GM21528 (cell line): ENCODE data around the gene FGFR1OP2.

Experiments
- ATAC-seq: cut with Tn5 transposase; IDR thresholded peaks from one replicate; pipeline ENCODE4 v1.9.1; 2021; ENCODE audit warnings: mild to moderate bottlenecking, moderate library complexity; ENCODE audit not compliant: unreplicated experiment, low FRiP score

FGFR1OP2 gene

DNA sequence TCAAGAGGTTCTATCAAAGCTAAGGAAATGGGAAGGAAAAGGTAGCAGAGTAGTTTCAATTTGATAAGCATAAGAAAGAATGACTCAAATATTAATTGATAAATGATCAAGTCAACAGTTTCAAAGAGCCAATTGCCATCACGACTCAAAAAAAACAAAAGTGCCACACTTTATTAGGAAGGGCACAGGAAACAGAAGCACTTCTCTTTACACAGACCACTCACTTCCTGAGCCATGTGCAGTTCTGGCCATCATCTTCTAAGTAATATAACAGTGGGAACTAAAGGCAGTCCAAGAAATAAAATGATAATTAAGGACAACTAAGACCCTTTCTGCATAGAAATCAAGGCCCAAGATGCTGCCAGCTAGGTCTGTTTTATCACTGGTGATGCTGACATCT, 62.7 kb downstream of the FGFR1OP2 start:
- ATAC-seq: no peak

DNA sequence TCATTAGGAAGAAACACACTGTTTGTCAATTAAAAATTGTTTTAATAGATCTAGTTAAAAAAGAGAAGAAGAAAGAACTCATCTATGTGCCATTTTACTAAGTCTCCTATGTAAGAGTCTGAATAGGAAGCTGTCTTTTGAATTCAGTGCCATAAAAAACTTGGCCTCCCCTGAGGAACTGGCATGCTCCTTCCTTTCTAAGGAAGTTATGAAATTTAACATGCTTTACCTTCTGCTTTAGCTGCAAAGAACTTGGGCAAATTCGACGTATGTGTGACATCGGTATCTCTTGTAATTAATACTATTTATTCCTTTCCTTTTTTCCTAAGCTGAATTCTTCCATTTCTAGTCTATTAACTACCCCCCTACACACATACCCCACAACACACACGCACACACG, 63.4 kb downstream of the FGFR1OP2 start:
- ATAC-seq: no peak

DNA sequence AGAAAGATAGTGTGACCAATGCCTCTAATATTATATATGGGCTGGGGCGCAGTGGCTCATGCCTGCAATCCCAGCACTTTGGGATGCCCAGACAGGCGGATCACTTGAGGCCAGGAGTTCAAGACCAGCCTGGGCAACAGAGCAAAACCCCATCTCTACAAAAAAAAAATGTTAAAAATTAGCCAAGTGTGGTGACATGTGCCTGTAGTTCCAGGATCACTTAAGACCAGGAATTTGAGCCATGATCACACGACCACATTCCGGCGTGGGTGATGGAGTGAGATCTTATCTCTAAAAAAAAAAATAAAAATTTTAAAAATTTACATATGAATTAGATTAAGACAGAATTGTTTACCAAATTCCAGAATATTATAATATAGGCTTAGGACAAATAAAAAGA, 63.9 kb downstream of the FGFR1OP2 start:
- ATAC-seq: no peak

DNA sequence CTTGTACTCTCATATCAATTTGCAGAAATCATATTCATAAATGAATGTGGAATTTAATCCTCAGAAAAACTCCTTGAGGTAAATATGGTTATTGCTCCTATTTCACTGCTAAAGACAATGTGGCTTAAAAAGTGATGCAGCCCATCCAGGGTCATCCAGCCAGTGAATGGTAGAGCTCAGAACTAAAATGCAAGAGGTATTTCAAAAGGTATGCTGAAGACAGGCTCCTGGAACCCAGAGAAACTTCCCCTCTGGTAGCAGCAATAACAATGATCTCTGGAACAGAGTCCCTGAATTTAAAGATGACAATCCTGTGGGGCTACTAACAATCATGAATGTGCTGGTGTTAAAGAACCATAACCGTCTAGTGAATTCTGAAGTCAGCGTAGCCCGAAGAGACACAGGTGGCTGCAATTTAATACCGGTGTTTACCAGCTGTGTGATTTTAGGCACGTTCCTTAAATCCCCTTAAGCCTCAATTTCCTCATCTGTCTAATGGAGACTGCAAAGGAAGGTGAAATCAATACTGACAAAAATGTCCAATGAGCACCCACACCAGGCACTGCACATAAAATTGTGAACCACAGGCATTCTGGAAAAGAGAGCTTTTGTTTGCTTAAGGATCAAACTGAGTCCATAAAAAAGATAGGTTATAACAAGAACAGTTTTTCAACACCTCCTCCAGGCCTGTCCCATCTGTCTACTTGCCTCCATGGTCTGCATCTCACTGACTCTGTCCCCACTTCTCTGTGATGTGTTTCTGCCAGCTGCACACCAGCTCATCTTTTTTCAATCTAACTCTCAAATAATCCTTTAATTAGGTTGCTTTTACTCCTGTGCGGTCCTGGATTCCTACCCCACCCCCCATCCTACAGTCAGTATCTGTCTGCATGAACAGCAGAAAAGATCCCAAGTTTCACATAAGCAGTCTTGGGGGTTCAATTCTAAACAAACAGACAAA, 65.4 kb downstream of the FGFR1OP2 start:
- no peak for ATAC-seq

DNA sequence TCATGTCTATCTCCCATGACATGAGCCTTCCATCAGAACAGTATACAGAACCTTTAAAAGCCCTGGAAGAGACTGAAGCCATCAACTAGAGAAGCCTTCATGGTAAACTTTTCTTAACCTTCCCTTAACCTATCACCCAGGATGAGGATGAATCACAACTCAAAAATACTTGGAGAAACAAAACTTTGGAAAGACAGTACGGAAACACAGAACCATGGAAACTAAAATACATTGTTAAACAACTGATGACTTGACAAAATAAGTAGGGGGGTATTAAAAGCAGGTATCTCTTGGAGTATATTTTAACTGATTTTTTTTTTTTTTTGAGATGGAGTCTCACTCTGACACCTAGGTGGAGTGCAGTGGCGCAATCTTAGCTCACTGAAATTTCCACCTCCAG, 67.2 kb downstream of the FGFR1OP2 start:
- ATAC-seq: no peak

DNA sequence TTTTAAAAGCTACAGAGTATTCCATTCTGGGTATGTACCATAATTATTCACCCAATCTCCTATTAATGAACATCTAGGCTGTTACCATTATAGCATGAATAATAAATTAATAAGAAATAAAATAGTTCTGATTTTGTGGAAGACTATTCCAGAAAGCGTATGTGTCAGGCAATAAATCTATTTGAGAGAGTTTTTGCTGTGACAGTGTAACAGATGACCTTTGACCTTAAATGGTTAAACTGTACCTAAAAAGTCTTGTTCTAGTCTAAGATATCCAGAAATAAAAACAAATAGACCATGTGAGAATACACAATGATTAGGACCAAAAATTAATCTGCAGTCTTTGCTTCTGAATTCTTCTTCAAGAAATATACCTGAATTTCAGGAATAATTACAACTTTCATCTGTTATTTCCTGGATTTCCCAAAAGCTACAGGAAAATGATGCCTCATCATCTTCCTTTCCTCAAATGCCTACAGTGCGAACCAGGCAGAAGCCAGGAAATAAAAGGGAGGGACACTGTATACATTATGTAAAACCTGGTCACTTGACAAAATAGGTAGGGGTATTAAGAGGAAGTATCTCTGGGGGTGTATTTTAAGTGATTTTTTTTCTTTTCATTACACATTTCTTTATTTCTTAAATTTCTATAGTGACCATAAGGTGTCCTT, 68.7 kb downstream of the FGFR1OP2 start:
- no peak for ATAC-seq

DNA sequence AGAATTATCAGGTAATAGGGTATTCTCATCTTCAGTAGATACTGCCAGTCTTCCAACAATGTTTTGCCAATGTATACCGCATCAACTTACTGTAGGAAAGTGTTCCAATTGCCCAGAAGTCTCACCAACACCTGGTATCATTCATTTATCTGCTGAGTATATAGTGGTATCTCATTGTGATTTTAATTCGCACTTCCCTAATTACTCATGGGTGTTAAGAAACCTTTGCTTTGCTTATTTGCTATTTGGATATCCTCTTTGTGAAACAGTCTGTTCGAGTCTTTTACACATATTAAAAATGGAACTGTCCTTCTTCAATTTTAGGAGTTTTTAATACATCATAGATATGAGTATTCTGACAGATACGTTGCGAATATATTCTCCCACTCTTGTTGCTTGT, 69.8 kb downstream of the FGFR1OP2 start:
- ATAC-seq: no peak

DNA sequence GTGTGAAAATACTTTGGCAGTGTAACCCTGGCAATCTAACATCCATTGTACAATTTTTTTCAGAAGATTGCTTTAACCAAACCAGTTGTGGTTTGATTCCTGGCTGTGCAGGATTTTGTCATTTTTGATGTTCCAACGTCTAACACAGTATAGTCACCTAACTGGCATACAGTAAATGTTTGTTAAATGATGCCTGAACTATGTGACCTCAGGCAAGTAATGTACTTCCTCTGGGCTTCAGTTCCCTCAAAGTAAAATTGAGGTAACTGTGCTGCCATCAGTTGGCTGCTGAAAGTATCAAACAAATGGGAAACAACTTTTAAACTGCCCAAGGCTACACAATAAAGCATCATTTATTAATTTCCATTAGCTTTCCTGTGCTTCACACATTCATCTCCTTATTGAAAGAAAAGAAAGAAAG, 71.6 kb downstream of the FGFR1OP2 start:
- no peak for ATAC-seq

DNA sequence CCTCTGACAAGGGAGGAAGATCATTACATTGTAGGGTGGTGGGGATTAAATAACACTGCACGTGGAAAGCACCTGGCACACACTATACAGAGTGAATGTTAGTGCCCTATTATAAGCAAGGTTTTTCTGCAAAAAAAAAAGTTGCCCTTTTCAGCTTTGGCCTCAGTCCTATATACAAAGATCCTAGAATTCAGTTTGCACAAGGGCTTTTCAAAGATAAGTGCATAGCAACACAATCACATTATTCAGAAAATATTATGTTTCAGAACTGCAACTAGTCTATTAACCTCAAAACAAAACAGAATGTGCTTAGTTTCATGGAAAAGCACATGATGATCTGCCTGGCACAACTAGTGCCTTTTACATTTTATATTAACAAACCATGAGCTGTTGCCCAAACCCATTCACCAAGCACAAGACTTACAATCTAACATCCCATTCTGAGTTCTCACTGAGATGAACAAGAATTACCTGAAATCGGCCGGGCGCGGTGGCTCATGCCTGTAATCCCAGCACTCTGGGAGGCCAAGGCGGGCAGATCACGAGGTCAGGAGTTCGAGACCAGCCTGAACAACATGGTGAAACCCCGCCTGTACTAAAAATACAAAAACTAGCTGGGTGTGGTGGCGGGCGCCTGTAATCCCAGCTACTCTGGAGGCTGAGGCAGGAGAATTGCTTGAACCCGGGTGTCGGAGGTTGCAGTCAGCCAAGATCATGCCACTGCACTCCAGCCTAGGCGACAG, 74.1 kb downstream of the FGFR1OP2 start:
- no peak for ATAC-seq

DNA sequence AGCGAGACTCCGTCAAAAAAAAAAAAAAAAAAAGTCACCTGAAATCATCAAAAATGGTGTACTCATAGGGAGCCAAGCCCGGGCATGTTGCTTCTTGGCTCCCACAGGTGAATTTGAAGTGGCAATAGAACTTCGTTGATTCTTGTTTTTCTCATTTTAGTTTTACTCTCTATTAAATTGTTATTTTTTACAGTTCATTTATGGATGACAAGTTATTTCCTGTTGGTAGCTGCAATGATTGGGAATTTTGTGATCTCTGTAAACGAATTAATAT, 74.6 kb downstream of the FGFR1OP2 start:
- no peak for ATAC-seq

DNA sequence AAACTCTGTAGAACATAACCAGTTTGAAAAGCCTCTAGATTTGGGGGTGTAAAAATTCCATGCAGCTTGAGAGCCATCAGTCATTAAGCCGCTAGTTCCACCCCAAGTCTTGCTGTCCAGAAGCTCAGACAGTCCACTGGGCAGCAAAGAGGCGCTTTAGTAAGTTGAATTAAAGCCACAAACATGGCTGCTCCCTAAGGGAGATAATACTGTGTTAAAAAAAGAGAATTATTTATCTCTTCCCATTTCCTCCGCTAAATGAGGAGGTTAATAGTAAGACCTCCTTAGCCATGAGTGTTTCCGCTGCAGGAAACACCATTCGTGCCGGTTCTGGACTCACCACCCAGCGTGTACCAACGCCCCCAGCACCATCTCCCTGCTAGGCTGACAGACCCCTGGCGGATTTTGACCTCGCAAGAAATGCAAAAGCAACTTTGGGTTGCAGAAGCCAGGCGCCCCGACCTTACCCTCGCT, 75.4 kb downstream of the FGFR1OP2 start:
- ATAC-seq: peak; percentile 29

DNA sequence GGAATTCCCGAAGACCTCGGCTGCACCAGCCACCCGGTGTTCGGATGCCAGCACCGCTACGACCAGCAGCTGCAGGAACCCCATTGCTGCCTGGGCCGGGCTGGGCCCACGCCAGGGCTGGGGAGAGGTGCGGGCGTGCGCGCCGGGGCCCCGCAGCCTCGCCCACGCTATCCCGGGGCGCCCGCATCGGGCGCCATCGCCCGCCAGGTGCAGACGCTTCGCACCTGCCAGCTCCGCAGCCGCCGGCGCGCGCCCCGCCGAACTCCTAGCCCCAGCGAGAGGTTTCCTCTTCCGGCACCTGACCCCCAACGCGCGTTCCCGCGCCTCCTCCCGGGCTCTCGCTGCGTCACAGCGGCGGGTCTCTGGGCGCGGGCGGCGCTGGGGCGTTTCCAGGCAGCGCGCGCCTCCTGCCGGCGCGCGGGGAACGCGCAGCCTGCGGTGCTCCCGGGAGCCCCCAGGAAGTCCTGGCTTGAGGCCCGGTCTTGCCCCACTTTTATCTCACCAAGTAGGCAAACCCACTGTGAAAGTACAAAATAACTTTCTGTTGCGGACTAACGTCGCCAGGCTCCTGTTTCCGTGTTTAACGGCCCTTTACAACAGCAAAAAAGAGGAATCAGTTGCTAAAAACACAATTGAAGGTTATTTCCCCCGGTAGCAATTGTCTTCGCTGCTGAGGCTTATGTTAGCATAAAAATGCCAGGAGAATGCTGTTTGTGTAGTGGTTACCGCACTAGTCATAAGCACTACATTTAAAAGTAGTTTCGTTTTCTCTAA, 76.0 kb downstream of the FGFR1OP2 start, which contains the start of gene TM7SF3:
TM7SF3 (minus strand) TSS at position 300 of the 774 bp plus-strand sequence; CDS start at position 84, 216 bp downstream.
- ATAC-seq: peak; percentile 79

DNA sequence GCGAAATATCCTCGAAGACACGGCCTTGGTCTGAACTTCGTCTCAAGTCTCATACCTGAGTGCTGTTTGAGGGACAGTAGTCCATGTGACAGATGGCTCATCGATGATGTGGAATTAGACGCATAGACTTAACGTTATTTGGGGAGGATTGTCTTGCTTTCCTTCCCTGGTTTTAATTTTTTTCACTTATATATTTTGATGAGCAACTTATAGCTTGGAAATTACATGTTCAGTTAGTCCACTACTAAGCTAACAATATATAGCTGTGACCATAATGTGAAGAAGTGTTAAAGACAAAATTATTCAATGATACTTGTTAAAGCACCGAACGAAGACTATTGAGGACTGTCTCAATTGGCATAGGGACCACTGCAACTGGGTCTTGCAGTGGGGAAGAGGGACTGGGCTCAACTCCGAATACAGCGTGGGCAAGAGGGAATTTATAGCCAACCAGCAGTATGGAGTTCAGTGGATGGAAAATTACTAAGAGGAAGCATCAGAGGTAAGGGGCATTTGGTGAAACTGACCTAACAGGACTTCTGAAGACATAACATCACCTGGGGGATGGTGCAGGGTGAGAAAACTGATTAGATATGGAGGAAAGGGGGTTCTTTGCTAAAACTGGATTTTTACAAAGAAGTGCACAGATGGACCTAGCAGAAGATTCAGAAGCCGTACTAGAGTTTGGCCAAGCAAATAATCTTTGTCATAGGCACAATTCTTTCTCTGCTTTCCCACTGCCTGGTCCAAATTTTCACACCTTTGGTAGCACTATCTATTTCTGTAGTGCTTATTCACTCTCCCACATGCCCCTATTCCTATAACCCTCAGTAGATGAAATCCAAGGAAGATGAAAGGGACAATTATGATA, 76.8 kb downstream of the FGFR1OP2 start:
- ATAC-seq: no peak

DNA sequence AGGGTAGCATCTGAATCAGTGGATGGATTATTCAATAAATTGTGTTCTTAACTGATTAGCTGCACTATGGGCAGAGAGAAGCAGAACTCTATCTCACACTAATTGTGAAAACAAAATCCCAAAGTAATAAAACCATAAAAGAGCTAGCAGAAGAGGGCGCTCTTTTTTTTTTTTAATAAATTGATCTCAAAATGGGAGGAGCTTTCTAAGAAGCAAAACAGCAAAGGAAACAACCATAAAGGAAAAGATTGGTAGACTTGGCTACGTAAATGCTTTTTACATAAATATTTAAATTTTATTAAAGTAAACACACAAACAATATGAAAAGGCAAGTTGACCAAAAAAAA, 77.4 kb downstream of the FGFR1OP2 start:
- no peak for ATAC-seq
